Stimulated activated naive CD8-positive, alpha-beta T cell treated with anti-CD3 and anti-CD28 coated beads, Interleukin-15, Interleukin-2, amounts not matched to agents 100 ng/mL and 50 ng/mL, for 24 hours (primary cell): ENCODE results near the gene SLC25A22.
A peak's percentile ranks its signal among the peaks of the same experiment; 100 is the strongest.

Experiments
- H3K27ac Mint-ChIP-seq: one replicate; pipeline ENCODE4 v1.8.0; 2021; ENCODE audit warnings: mild to moderate bottlenecking, mixed read lengths
- H3K27me3 Mint-ChIP-seq: one replicate; pipeline ENCODE4 v1.8.0; 2021; ENCODE audit warnings: mixed read lengths
- H3K36me3 Mint-ChIP-seq: one replicate; pipeline ENCODE4 v1.8.0; 2021; ENCODE audit warnings: low read depth, mixed read lengths
- H3K4me1 Mint-ChIP-seq: one replicate; pipeline ENCODE4 v1.8.0; 2021; ENCODE audit warnings: low read depth, mixed read lengths
- H3K4me3 Mint-ChIP-seq: one replicate; pipeline ENCODE4 v1.8.0; 2021; ENCODE audit warnings: mild to moderate bottlenecking, mixed read lengths
- H3K9me3 Mint-ChIP-seq: one replicate; pipeline ENCODE4 v1.8.0; 2021; ENCODE audit warnings: mixed read lengths

SLC25A22 gene

DNA sequence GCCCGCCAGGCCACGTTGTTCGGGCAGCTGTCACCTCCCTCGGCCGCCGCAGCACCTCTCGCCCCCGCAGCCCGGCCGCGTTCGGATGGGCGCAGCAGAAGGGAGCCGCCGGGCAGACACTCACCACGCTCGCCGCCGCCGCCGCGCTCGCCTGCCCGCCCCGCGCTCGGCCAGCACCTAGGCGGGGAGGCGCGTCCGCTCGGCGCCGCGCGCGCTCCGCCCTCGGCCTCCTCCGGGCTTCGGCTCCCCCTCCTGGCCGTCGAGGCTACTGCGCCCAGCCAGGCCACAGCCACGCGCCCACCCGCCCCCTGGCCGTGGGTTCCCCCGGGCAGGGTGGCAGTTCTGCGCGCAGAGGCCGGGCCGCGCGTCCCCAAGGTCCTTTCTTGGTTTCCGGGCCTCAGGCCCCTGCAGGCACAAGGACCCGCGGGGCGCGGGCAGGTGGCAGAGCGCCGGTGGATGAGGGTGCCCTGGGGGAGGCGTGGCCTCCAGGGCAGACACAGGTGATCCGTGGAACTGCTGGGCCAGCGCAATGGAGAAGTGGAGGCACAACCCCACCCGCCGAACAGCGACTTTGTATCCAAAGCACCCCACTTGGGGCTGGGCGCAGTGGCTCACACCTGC lies at the start of gene SLC25A22:
Gene SLC25A22 (minus strand): TSS at position 189 of the 621 bp plus-strand sequence. CDS start 3,275 bp downstream, outside the sequence.
- Mint-ChIP-seq H3K36me3 (no peaks in the 10 kb centered on the region), H3K4me3 (peak within 1 kb of the TSS; percentile 87), H3K27ac (peak within 1 kb of the TSS; percentile 71), H3K9me3 (no peaks in the 10 kb centered on the region), H3K4me1 (peaks cover 13% of the 10 kb centered on the region), H3K27me3 (no peaks in the 10 kb centered on the region)

DNA sequence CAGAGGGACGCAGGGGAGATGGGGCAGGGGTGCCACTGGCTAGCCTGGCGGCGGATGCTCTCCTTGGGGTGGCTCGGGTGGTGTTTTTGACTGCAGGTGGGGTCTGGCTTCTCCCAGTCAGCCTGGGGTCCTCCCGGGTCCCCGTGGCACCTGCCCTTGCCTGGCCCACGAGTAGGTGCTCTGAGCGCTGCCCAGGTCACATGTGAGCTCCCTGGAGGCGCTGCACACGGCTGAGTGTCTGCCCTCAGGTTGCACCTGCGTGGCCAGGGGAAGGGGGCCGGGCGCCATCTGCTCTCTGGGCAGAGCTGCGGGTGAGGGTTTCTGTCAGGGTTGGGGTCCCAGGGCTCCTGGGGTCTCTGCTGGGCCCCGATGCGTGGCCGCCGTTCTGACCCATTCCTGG lies 49.8 kb upstream of the SLC25A22 start:
- H3K4me1 Mint-ChIP-seq, result peaks cover 19% of the 10 kb centered on the region
- no peak overlapping the region for H3K4me3 Mint-ChIP-seq
- H3K9me3 Mint-ChIP-seq, result no peaks in the 10 kb centered on the region
- H3K27ac Mint-ChIP-seq, result no peak overlapping the region
- no peaks in the 10 kb centered on the region for H3K36me3 Mint-ChIP-seq
- no peaks in the 10 kb centered on the region for H3K27me3 Mint-ChIP-seq

DNA sequence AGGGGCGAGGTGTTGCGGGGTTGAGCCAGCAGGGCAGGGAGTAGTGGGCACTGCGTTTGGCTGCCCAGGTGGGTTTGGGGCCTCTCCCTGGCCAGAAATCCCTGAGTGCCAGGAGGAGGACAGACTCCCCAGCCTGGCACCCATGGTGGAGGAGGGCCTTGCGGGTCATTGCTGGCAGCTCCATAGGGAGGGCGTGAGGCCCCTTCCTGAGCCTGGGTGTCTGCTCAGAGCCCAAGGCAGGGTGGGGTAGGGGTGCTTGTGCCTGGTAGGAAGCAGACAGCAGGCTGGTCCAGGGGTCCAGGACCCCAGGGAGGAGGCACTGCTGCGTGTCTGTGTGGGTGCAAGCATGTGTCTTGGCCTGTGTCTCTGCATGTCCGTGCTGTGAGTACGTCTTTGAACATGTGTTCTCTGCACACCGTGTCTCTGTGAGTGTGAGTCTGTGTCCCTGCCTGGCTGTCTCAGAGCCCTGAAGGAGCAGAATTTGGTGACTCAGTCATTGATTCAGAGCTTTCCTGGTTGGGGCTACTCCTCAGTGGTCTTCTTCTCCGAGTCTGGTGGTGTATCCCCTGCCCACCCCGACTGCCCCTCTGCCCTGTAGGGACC lies 48.5 kb upstream of the SLC25A22 start:
- Mint-ChIP-seq H3K27ac (no peak overlapping the region), H3K4me1 (peaks cover 19% of the 10 kb centered on the region), H3K27me3 (no peaks in the 10 kb centered on the region), H3K9me3 (no peaks in the 10 kb centered on the region), H3K4me3 (no peak overlapping the region), H3K36me3 (no peaks in the 10 kb centered on the region)

DNA sequence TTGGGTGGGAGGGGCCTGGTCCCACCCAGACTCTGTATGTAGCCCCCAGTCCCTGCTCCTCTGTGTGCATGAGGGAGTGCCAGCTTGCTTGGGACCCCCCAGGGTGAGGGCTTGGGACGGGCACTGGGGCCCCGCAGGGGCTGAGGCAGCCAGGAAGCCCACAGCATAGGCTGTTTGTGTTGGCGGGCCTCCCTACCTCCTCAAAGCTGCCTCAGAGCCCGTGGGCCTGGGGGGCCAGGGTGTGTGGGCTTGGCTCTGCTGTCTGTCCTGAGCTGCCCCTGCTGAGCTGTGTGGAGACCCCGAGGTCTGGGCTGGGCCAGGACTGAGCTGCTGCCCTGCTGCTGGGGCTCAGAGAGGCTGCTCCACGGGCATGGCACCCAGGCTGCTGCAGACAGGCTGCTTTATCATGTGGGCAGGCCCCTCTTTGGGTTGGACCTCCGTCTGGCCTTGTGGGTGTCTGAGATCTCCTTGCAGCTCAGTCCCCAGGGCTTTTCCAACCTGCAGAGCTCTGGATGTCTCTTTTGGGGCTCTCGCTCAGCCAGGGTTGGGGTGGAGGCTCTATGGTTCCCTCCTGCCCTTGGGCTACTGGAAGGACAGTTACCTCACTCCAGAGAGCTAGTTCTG lies 47.9 kb upstream of the SLC25A22 start:
- peaks cover 25% of the 10 kb centered on the region for H3K4me1 Mint-ChIP-seq
- H3K36me3 Mint-ChIP-seq, result no peaks in the 10 kb centered on the region
- no peaks in the 10 kb centered on the region for H3K27me3 Mint-ChIP-seq
- no peak overlapping the region for H3K4me3 Mint-ChIP-seq
- no peak overlapping the region for H3K27ac Mint-ChIP-seq
- H3K9me3 Mint-ChIP-seq, result no peaks in the 10 kb centered on the region

DNA sequence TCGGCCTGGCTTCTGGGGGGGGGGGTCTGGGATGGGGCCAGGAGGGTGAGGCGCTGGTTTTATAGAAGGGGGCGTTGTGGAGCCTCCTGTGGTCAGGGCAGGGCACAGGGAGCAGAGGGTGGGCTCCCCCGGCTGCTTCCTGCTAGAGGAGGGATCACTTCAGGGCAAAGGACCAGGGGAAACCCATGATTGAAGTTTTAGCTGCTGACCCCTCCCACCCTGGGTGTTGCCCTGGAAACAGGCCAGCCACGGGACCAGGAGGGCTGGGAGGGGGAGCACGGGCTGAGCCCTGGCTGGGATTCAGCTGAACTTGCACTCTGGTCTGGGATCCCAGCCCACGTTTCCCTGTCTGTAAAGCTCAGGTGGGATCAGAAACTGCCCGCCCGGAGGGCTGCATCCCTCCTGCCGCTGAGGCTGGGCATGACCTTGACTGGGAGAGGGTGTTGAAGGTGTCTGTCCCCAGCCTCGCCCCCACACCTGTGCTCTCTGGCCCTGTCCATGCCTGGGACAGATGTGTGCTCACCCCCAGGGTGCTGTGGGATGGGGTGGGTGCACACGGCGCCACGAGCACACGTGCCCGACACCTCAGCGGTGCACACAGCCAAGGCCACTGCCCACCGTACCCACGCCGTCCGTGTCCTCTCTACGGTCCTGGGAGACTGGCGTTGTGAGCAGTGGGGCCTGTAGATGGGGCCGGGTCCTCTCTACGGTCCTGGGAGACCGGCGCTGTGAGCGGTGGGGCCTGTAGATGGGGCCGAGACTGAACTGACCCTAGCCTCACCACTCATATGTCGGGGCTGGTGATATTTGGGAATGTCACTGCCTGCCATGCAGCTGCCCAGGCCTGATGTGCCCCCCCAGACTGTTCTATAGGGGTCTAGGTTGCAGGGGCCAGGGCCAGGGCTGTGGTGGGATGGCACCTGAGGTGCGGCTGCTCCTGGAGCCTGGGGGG lies 46.9 kb upstream of the SLC25A22 start:
- Mint-ChIP-seq H3K9me3 (no peaks in the 10 kb centered on the region), H3K27me3 (no peaks in the 10 kb centered on the region), H3K36me3 (peaks cover 10% of the 10 kb centered on the region), H3K4me3 (no peak overlapping the region), H3K4me1 (peaks cover 35% of the 10 kb centered on the region), H3K27ac (no peak overlapping the region)

DNA sequence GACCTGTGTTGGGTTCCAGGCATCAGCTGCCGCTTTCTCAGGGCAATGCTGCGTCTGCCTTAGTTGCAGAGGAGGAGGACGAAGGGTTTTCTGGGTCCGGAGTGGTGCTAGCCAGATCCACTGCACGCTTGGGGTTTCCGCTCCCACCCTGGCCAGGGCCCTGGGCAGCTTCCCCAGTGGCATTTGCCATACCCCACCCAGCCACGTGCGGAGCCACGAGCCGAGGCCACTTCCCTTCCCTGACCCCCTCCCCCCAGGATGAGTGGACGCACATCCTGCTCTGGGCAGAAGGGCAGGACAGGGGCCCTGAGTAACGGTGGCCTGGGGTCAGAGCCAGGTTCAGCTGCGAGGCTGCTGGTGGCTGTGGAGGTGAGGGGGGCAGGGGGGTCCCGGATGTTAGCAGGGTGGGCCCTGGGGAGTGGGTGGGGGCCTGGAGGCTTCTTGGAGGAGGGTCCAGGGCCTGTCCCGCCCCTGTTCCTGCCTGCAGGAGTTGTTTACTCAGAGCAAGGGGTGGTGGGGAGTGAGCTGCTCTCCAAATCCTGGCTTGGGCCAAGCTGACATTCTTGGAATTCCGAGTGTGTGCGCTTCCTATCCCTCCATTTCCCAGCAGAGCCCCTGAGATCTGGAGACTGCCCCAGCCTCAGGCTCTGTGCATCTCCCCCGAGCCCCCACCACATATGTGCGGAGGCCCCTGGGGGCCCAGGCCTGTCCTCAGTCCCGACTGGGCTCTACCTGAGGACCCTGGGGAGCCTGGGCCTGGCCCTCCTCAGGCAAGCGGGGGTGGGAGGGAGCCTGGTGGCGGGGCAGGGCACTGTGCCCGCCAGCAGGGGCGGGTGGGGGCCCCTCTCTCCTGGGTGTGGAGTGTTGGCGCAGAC lies 46.0 kb upstream of the SLC25A22 start:
- Mint-ChIP-seq H3K4me3 (peak overlapping the region; percentile 76), H3K36me3 (peaks cover 14% of the 10 kb centered on the region), H3K27ac (peak overlapping the region; percentile 67), H3K4me1 (peaks cover 36% of the 10 kb centered on the region), H3K9me3 (no peaks in the 10 kb centered on the region), H3K27me3 (no peaks in the 10 kb centered on the region)

DNA sequence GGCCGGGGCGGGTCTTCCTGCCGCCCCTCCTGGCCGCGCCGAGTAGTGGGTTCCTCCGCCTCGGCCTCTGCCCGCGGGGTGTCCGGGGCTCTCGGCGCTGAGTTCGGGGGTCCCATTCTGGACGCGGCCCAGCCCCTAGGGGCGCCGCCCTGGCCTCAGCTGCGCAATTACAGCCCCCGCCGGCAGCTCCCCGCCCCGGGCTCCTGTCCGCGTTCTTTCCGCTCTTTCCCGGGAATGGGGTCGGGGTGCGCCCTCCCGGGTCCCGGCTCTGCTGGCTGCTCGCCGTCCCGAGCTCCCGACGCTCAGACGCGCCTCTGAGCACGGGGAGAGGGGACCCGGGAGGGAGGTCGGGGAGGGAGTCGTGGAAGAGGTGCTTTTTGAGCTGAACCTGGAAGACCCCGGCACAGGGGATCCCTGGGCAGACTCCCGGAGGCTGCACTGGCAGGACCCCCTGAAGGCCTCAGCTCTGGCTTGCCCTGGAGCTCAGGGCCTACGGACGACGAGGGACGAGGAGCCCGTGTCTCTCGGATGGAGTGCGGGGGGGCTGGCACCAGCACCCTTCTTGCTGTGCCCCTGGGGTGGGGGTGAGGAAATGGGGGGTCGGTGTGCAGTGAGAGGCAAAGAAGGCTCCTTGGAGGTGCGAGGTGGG lies 45.1 kb upstream of the SLC25A22 start:
- no peaks in the 10 kb centered on the region for H3K9me3 Mint-ChIP-seq
- peaks cover 30% of the 10 kb centered on the region for H3K4me1 Mint-ChIP-seq
- peak overlapping the region; percentile 76 for H3K4me3 Mint-ChIP-seq
- peak overlapping the region; percentile 67 for H3K27ac Mint-ChIP-seq
- no peaks in the 10 kb centered on the region for H3K27me3 Mint-ChIP-seq
- H3K36me3 Mint-ChIP-seq, result peaks cover 14% of the 10 kb centered on the region

DNA sequence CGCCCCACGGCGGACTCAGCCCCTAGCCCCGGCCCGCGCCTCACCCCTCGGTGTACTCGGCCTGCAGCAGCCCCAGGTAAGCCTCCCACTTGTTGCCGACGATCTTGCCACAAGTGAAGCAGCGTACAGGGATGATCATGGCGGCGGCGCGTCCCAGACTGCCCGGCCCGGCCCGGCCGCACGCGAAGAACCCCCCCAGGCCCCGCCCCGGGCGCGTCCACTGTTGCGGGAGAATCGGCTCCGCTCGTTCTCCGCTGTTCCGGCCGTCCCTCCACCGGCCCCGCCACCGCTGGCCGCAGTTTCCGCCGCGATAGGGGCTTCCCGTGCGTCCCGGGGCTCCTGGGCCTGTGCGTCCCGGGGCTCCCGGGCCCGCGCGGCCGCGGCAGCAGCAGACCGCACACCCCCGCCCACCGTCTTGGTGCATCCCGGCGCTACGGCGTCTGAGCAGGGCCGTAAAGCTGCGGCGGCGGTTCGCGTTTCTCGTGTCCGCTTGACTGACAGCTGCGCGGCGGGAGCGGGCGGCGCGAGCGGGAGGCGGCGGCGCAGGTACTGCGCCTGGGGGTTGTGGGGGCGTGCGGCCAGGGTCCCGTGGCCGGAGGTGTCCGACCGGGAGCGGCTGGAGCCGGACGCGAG lies 44.4 kb upstream of the SLC25A22 start, which contains the start of the genes POLR2L and TSPAN4:
Gene POLR2L (minus strand): TSS at position 160 of the 633 bp plus-strand sequence. CDS start 21 bp downstream, at position 139.
Gene TSPAN4 (plus strand): TSS at position 483 of the 633 bp plus-strand sequence. CDS start 7,453 bp downstream, outside the sequence.
- Mint-ChIP-seq H3K27ac (peak within 1 kb of the TSS; percentile 84), H3K36me3 (peaks cover 14% of the 10 kb centered on the region), H3K4me1 (peaks cover 30% of the 10 kb centered on the region), H3K27me3 (no peaks in the 10 kb centered on the region), H3K4me3 (peak within 1 kb of the TSS; percentile 88), H3K9me3 (no peaks in the 10 kb centered on the region)

DNA sequence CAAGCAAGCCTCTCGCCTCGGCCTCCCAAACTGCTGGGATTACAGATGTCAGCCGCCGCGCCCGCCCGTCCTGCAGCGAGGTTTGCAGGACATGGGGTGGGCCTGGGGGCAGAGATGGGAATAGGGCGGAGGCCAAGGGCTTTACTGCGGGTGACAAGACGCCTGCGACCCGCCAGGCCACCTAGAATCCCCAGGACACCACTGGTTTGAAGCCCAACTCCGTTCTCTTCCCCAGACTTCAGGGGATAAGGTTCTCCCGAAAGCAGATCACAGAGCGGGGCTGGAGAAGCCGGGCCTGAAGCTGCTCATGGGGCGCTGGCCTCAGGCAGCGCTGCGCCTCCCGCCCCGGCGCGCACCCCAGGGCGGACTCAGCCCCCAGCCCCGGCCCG lies 43.9 kb upstream of the SLC25A22 start:
- Mint-ChIP-seq H3K4me3 (peak overlapping the region; percentile 88), H3K4me1 (peaks cover 30% of the 10 kb centered on the region), H3K36me3 (peaks cover 14% of the 10 kb centered on the region), H3K27ac (peak overlapping the region; percentile 76), H3K9me3 (no peaks in the 10 kb centered on the region), H3K27me3 (no peaks in the 10 kb centered on the region)

DNA sequence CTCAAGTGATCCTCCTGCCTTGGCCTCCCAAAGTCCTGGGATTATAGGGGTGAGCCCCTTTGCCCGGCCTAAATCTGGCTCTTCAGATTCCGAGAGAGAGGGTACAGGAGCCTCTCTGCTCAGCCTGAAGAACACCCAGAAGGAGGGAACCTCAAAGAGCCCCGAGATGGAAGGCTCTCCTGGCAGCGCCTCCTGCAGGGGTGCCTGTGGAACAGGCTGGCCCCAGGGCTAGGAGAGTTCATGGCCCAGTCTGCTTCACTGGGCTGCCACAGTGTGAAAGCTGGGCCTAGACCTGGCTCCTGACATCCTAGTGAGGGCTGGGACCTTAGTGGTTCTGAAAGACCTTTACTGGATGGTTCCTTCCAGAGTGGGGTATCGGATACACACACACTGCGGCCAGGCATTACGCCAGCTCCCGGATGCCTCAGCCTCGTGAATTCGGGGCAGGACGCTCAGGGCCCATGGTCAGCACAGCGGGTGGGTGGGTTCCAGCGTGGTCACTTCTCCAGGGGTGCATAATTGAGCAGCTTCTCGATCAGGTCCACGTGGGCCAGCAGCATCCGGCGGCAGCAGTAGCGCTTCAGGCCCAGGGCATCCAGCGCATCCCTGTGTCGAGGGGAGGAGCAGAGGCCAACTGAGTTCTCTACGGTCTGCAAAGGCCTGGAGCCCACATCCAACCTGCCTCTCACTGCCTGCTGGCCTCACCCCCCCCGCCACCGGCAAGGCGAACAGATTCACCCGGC lies 42.0 kb upstream of the SLC25A22 start:
- Mint-ChIP-seq H3K27me3 (no peaks in the 10 kb centered on the region), H3K4me1 (peaks cover 33% of the 10 kb centered on the region), H3K27ac (no peak overlapping the region), H3K9me3 (no peaks in the 10 kb centered on the region), H3K4me3 (peak overlapping the region; percentile 88), H3K36me3 (peaks cover 14% of the 10 kb centered on the region)

DNA sequence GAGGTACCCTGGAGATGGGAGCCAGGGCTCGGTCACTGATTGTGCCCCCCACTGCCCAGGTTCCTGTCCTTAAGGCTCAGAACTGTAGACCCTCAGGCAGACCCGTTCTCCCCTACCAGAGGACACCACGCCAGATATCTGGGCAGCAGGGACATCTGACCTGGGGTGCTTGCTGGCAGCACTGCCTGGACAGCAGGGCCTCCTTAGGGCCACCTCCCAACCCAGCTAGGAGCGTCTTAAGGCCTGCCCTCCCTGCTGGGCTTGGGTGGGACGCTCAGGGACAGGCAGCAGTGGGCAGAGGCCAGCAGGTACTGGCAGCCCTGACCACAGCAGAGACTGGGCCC lies 41.2 kb upstream of the SLC25A22 start:
- Mint-ChIP-seq H3K4me3 (no peak overlapping the region), H3K36me3 (peaks cover 14% of the 10 kb centered on the region), H3K27ac (no peak overlapping the region), H3K9me3 (no peaks in the 10 kb centered on the region), H3K27me3 (no peaks in the 10 kb centered on the region), H3K4me1 (peaks cover 37% of the 10 kb centered on the region)

DNA sequence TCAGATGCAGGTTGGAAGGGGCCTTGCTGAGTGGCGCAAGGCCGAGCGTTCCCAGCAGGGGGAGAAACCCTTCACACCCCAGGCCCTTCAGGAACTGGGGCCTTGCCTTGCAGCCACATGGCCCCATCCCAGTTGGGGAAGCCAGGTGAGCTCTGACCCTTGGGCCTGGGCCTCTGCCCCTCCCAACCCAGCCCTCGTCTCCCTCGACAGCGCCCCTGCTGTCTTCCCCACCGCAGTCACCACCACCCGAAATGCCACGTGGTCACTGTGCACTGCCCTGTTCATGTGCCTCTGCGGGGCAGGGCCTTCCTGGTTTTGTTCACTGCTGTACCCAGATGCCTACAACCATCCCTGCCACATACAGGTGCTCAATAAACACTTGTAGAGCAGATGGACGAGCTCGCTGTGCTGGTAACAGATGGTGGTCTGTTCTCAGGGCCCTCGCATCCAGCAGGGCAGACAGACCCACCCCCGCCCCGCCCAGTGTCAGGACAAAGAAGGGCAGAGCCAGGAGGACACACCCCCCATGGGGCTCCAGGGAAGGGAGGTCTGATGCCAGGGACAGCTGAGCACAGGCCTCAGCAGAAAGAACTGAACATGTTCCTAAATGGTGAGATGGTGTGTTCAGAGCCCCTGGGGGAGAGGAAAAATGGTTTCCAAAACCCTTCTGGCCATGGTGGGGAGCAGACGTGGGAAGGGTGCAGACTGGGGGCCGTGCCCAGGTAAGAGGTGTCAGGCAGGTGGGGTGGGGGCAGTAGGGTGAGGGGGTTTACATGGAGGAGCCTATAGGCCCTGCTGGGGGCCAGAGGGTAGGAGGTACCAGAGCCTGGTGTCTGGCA lies 40.6 kb upstream of the SLC25A22 start:
- H3K4me1 Mint-ChIP-seq, result peaks cover 37% of the 10 kb centered on the region
- H3K27me3 Mint-ChIP-seq, result no peaks in the 10 kb centered on the region
- no peaks in the 10 kb centered on the region for H3K9me3 Mint-ChIP-seq
- no peak overlapping the region for H3K4me3 Mint-ChIP-seq
- H3K36me3 Mint-ChIP-seq, result peaks cover 14% of the 10 kb centered on the region
- H3K27ac Mint-ChIP-seq, result no peak overlapping the region
